SH-SY5Y (cell line): ENCODE data around the gene TRIM17.

Experiments
- GATA2 ChIP-seq: IDR thresholded peaks from 2 replicates; pipeline ENCODE4 v1.6.1; 2011; ENCODE audit warnings: mild to moderate bottlenecking, low read depth, low read length
- GATA3 ChIP-seq: IDR thresholded peaks from 2 replicates; pipeline ENCODE4 v1.6.1; 2011; ENCODE audit warnings: low read depth, mild to moderate bottlenecking, low read length, moderate library complexity

Gene TRIM17

GRCh38 chr1:228438266-228438665, 21.6 kb upstream of the TRIM17 start:
- TF ChIP-seq GATA2 (no peak), GATA3 (no peak)

- no peak for TF ChIP-seq GATA3
- no peak for TF ChIP-seq GATA2
Observed at GRCh38 chr1:228437424-228437962, 20.8 kb upstream of the TRIM17 start.

- TF ChIP-seq GATA2 (no peak), GATA3 (no peak)
Observed at GRCh38 chr1:228434689-228435088, 18.0 kb upstream of the TRIM17 start.

GRCh38 chr1:228430243-228430642, 13.6 kb upstream of the TRIM17 start:
- TF ChIP-seq GATA3 (no peak), GATA2 (no peak)

GRCh38 chr1:228429698-228430097, 13.0 kb upstream of the TRIM17 start:
- TF ChIP-seq GATA3: no peak
- TF ChIP-seq GATA2: no peak

GRCh38 chr1:228429007-228429406, 12.3 kb upstream of the TRIM17 start:
- TF ChIP-seq GATA3 (no peak), GATA2 (no peak)

- no peak for TF ChIP-seq GATA3
- TF ChIP-seq GATA2: no peak
Observed at GRCh38 chr1:228428412-228428811, 11.8 kb upstream of the TRIM17 start.

GRCh38 chr1:228426518-228427175, 10.0 kb upstream of the TRIM17 start:
- TF ChIP-seq GATA2: no peak
- no peak for TF ChIP-seq GATA3

- TF ChIP-seq GATA3: no peak
- TF ChIP-seq GATA2: no peak
Observed at GRCh38 chr1:228424685-228425660, 8.3 kb upstream of the TRIM17 start.

GRCh38 chr1:228423404-228424053, 6.9 kb upstream of the TRIM17 start:
- no peak for TF ChIP-seq GATA2
- TF ChIP-seq GATA3: no peak

GRCh38 chr1:228420968-228421826, 4.5 kb upstream of the TRIM17 start:
- TF ChIP-seq GATA2 (no peak), GATA3 (no peak)

GRCh38 chr1:228417483-228418203, 982 bp upstream of the TRIM17 start:
- TF ChIP-seq GATA3 (no peak), GATA2 (no peak)

- TF ChIP-seq GATA2 (no peak), GATA3 (no peak)
Observed at GRCh38 chr1:228417061-228417460, 400 bp upstream of the TRIM17 start.
